Keratinocyte (primary cell): ENCODE data around the gene CHST10. TPM values are rescaled to one million over a fixed set of nuclear protein-coding genes. Genes with fewer than 3 reads are reported as not detected.

ENCODE experiments used
- DNase-seq: peaks from one replicate; pipeline ENCODE4 v3.0.0-alpha.2; 2011; ENCODE audit warnings: low read depth, missing footprints, low spot score
- FAIRE-seq: peaks from 2 replicates; lab custom pipeline; 2011; peaks lifted over from hg19 to GRCh38; lab: Jason Lieb, UNC
- H2AFZ ChIP-seq: 2 replicates; pipeline ENCODE4 v1.6.0; 2012; ENCODE audit warnings: low read length, control low read depth, inconsistent platforms; ENCODE audit not compliant: control insufficient read depth
- H3K27ac ChIP-seq: 2 replicates; pipeline ENCODE4 v1.5.1; 2011; ENCODE audit warnings: low read length; ENCODE audit not compliant: control insufficient read depth, insufficient read depth
- H3K27me3 ChIP-seq: 3 replicates; pipeline ENCODE4 v1.6.0; 2011; ENCODE audit warnings: low read length; ENCODE audit not compliant: control insufficient read depth, insufficient read depth; ENCODE audit errors: extremely low read depth
- H3K36me3 ChIP-seq, 2 experiments: 2 replicates in 1 of 2; 3 replicates in 1 of 2; pipeline ENCODE4 v1.5.1; 2011; ENCODE audit warnings: low read length in 2 of 2, mild to moderate bottlenecking in 1 of 2; ENCODE audit not compliant: control insufficient read depth in 2 of 2, insufficient read depth in 2 of 2; ENCODE audit errors: extremely low read depth in 1 of 2
- H3K4me1 ChIP-seq: 3 replicates; pipeline ENCODE4 v1.5.1; 2011; ENCODE audit warnings: low read length; ENCODE audit not compliant: control insufficient read depth, insufficient read depth; ENCODE audit errors: extremely low read depth
- H3K4me2 ChIP-seq: 3 replicates; pipeline ENCODE4 v1.6.0; 2011; ENCODE audit warnings: low read depth, low read length; ENCODE audit not compliant: control insufficient read depth, insufficient read depth; ENCODE audit errors: extremely low read depth
- H3K4me3 ChIP-seq, 3 experiments: fragments of 200-600 bp in 1 of 3; sonication (generic) in 1 of 3; 2 replicates in 2 of 3; 3 replicates in 1 of 3; pipeline ENCODE4 v1.5.1; 2011 to 2016; ENCODE audit warnings: low read length in 3 of 3, mild to moderate bottlenecking in 3 of 3, control low read depth in 2 of 3, inconsistent platforms in 1 of 3, low read depth in 1 of 3, mixed read lengths in 1 of 3, mixed run types in 1 of 3, moderate library complexity in 1 of 3; ENCODE audit not compliant: control insufficient read depth in 2 of 3, insufficient read depth in 2 of 3; ENCODE audit errors: extremely low read depth in 1 of 3
- H3K79me2 ChIP-seq: 2 replicates; pipeline ENCODE4 v1.6.0; 2012; ENCODE audit warnings: low read length; ENCODE audit not compliant: control insufficient read depth, insufficient read depth
- H3K9ac ChIP-seq: 3 replicates; pipeline ENCODE4 v1.6.0; 2011; ENCODE audit warnings: low read length; ENCODE audit not compliant: control insufficient read depth, insufficient read depth; ENCODE audit errors: extremely low read depth
- H3K9me1 ChIP-seq: 3 replicates; pipeline ENCODE4 v1.6.0; 2011; ENCODE audit warnings: low read length; ENCODE audit not compliant: control insufficient read depth, insufficient read depth; ENCODE audit errors: extremely low read depth
- H3K9me3 ChIP-seq: 2 replicates; pipeline ENCODE4 v1.5.1; 2012; ENCODE audit warnings: low read depth, low read length; ENCODE audit not compliant: control insufficient read depth
- H4K20me1 ChIP-seq: 3 replicates; pipeline ENCODE4 v1.6.0; 2011; ENCODE audit warnings: low read length; ENCODE audit not compliant: control insufficient read depth, insufficient read depth; ENCODE audit errors: extremely low read depth
- EZH2 ChIP-seq: IDR thresholded peaks from one replicate; pipeline ENCODE4 v1.6.1; 2012; ENCODE audit warnings: inconsistent platforms, mild to moderate bottlenecking, low read length, moderate library complexity
- dilution Hi-C: fragments of 300-500 bp; cut with MboI; formaldehyde crosslinking; loops from one replicate; pipeline ENCODE4 v1.7.0; 2020; ENCODE audit warnings: low sequenced_read_pairs; ENCODE audit not compliant: extremely low pct_ligation_motif_present
- polyA plus RNA-seq, 5 experiments: library from polyadenylated mRNA; depleted of rRNA in 3 of 5; stranded (reverse) in 3 of 5; stranded (forward) in 1 of 5; unstranded in 1 of 5; fragments of >200 nt; gene quantifications; 1 replicate in 1 of 5; 2 replicates in 3 of 5; 3 replicates in 1 of 5; pipeline versions ENCODE4 v1.2.1 to v1.2.3, GENCODE V29; 2011 to 2012; ENCODE audit warnings: missing spikeins in 2 of 5, low read depth in 1 of 5, low replicate concordance in 1 of 5
- TF ChIP-seq, protein P1 (sequence below), 3 experiments: IDR thresholded peaks in 1 of 3; conservative IDR thresholded peaks in 1 of 3; optimal IDR thresholded peaks in 1 of 3; 2 replicates in 2 of 3; 3 replicates in 1 of 3; pipeline versions ENCODE3 to v1.5.1; 2011; ENCODE audit warnings: low read length in 3 of 3, mild to moderate bottlenecking in 3 of 3, moderate library complexity in 2 of 3, control low read depth in 1 of 3, inconsistent platforms in 1 of 3; ENCODE audit not compliant: insufficient read depth in 2 of 3; ENCODE audit errors: extremely low read depth in 1 of 3

Gene CHST10
- polyA plus RNA-seq, 1 donor (not counting 4 experiments of a cell fraction or from before 2014, with no cell fraction given), result 1.6 TPM

GRCh38 chr2:100397118-100397860 is 20.2 kb downstream of the CHST10 start:
- TF ChIP-seq, protein P1, sequence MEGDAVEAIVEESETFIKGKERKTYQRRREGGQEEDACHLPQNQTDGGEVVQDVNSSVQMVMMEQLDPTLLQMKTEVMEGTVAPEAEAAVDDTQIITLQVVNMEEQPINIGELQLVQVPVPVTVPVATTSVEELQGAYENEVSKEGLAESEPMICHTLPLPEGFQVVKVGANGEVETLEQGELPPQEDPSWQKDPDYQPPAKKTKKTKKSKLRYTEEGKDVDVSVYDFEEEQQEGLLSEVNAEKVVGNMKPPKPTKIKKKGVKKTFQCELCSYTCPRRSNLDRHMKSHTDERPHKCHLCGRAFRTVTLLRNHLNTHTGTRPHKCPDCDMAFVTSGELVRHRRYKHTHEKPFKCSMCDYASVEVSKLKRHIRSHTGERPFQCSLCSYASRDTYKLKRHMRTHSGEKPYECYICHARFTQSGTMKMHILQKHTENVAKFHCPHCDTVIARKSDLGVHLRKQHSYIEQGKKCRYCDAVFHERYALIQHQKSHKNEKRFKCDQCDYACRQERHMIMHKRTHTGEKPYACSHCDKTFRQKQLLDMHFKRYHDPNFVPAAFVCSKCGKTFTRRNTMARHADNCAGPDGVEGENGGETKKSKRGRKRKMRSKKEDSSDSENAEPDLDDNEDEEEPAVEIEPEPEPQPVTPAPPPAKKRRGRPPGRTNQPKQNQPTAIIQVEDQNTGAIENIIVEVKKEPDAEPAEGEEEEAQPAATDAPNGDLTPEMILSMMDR (optimal IDR thresholded peaks at IDR 0.05 in 1 of 3, IDR thresholded peaks at IDR 0.05 in 1 of 3, conservative IDR thresholded peaks at IDR 0.05 in 1 of 3; ENCODE audit: extremely low read depth in 1 of 3, insufficient read depth in 2 of 3, low read length in 3 of 3), result no peak
- TF ChIP-seq EZH2, result no peak

DNA sequence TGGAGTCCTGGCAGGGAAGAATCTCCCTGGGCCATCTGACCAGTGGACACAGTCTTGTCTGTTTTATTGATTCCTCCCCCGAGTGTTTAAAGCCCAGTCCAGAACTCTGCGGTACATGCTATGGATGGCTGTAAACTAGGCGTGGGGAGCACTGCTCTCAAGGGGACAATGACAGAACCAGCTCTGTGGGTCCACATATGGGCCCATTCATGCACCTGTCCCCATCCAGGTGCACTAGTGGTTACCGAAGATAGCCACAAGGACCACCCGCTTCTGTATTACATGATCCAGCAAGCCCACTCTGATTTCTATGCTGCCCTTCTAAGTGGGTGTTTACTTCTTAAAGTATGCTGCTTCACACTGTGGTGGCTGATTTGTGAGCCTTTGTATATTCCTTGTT is 21.0 kb downstream of the CHST10 start:
- no peaks in the 10 kb centered on the region for H4K20me1 ChIP-seq
- no peaks in the 10 kb centered on the region for H3K9me3 ChIP-seq
- H3K4me3 ChIP-seq, result no peak overlapping the region
- no peak overlapping the region for H3K27ac ChIP-seq
- H2AFZ ChIP-seq, result no peak overlapping the region
- dilution Hi-C loops, result no loop called here
- no peaks in the 10 kb centered on the region for H3K36me3 ChIP-seq
- H3K9ac ChIP-seq, result no peak overlapping the region
- DNase-seq (no peak), FAIRE-seq (no peak)
- no peaks in the 10 kb centered on the region for H3K79me2 ChIP-seq
- no peak overlapping the region for H3K4me2 ChIP-seq
- no peaks in the 10 kb centered on the region for H3K27me3 ChIP-seq
- TF ChIP-seq, protein P1 (optimal IDR thresholded peaks at IDR 0.05 in 1 of 3, IDR thresholded peaks at IDR 0.05 in 1 of 3, conservative IDR thresholded peaks at IDR 0.05 in 1 of 3; ENCODE audit: extremely low read depth in 1 of 3, insufficient read depth in 2 of 3, low read length in 3 of 3), result no peak
- TF ChIP-seq EZH2, result no peak
- no peaks in the 10 kb centered on the region for H3K4me1 ChIP-seq
- no peaks in the 10 kb centered on the region for H3K9me1 ChIP-seq

More at GRCh38 chr2:100397118-100397860, 20.2 kb downstream of the CHST10 start:
- no peaks in the 10 kb centered on the region for H3K9me1 ChIP-seq
- H3K27me3 ChIP-seq, result no peaks in the 10 kb centered on the region
- H3K36me3 ChIP-seq, result no peaks in the 10 kb centered on the region
- DNase-seq, result no peak
- H3K9ac ChIP-seq, result no peak overlapping the region
- no peaks in the 10 kb centered on the region for H3K79me2 ChIP-seq
- H3K9me3 ChIP-seq, result no peaks in the 10 kb centered on the region
- no peaks in the 10 kb centered on the region for H3K4me1 ChIP-seq
- FAIRE-seq, result no peak
- H3K4me3 ChIP-seq, result no peak overlapping the region
- H3K27ac ChIP-seq, result no peak overlapping the region
- H2AFZ ChIP-seq, result no peak overlapping the region
- no peaks in the 10 kb centered on the region for H4K20me1 ChIP-seq
- dilution Hi-C loops, result no loop called here
- H3K4me2 ChIP-seq, result no peak overlapping the region
